Endothelial cell of umbilical vein (primary cell): ENCODE results near the gene ADAMTS17. TPM values are rescaled to one million over a fixed set of nuclear protein-coding genes. Genes with fewer than 3 reads are reported as not detected.

Source experiments
- BruUV-seq: library from RNA; stranded (reverse); fragments of 400-500 nt; replicated peaks from 2 replicates; lab custom pipeline; 2021; lab: Mats Ljungman, UMichigan
- CTCF ChIA-PET: fragments of 300-600, 350-600 bp; sonication (Branson Sonifier 250); formaldehyde crosslinking; loops from one replicate; lab custom pipeline; 2021; ENCODE audit warnings: antibody characterized with exemption, inconsistent platforms; lab: Charles Lee
- POLR2A ChIA-PET: fragments of 300-600, 350-600 bp; sonication (Branson Sonifier 250); formaldehyde crosslinking; loops from one replicate; lab custom pipeline; 2021; ENCODE audit warnings: antibody characterized with exemption, inconsistent platforms; lab: Charles Lee
- DNase-seq: peaks from one replicate; pipeline ENCODE4 v3.0.0-alpha.2; 2011; ENCODE audit warnings: low read depth, low spot score
- FAIRE-seq: peaks from 2 replicates; lab custom pipeline; 2011; peaks lifted over from hg19 to GRCh38; lab: Jason Lieb, UNC
- H2AFZ ChIP-seq: 2 replicates; pipeline ENCODE4 v1.6.0; 2012; ENCODE audit warnings: low read depth, low read length, control low read depth, inconsistent platforms
- H3K27ac ChIP-seq: 2 replicates; pipeline ENCODE4 v1.5.1; 2011; ENCODE audit warnings: low read depth, mild to moderate bottlenecking, control low read depth, low read length, moderate library complexity; ENCODE audit not compliant: insufficient read depth
- H3K27me3 ChIP-seq, 2 experiments: 2 replicates each; pipeline versions ENCODE4 v1.6.0 to v1.6.1; 2011; ENCODE audit warnings: low read length in 2 of 2, mixed read lengths in 1 of 2; ENCODE audit not compliant: control insufficient read depth in 2 of 2, insufficient read depth in 2 of 2
- H3K36me3 ChIP-seq, 2 experiments: 2 replicates in 1 of 2; 3 replicates in 1 of 2; pipeline ENCODE4 v1.5.1; 2011; ENCODE audit warnings: low read length in 2 of 2, mild to moderate bottlenecking in 1 of 2, moderate library complexity in 1 of 2; ENCODE audit not compliant: control insufficient read depth in 2 of 2, insufficient read depth in 2 of 2; ENCODE audit errors: extremely low read depth in 1 of 2
- H3K4me1 ChIP-seq: 3 replicates; pipeline ENCODE4 v1.5.1; 2011; ENCODE audit warnings: mild to moderate bottlenecking, low read length; ENCODE audit not compliant: control insufficient read depth, insufficient read depth; ENCODE audit errors: extremely low read depth
- H3K4me2 ChIP-seq: 2 replicates; pipeline ENCODE4 v1.6.1; 2011; ENCODE audit warnings: low read length, control low read depth, mixed read lengths; ENCODE audit not compliant: insufficient read depth
- H3K4me3 ChIP-seq, 3 experiments: fragments of 200-600 bp in 1 of 3; sonication (generic), shearing (Covaris generic) in 1 of 3; replicated peaks in 1 of 3; 2 replicates each; pipeline ENCODE4 v1.5.1; 2011 to 2016; ENCODE audit warnings: control low read depth in 3 of 3, low read length in 3 of 3, mild to moderate bottlenecking in 2 of 3, inconsistent platforms in 1 of 3, low read depth in 1 of 3, moderate library complexity in 1 of 3; ENCODE audit not compliant: insufficient read depth in 1 of 3
- H3K79me2 ChIP-seq: 2 replicates; pipeline ENCODE4 v1.6.0; 2012; ENCODE audit warnings: low read length, inconsistent platforms; ENCODE audit not compliant: control insufficient read depth, insufficient read depth
- H3K9ac ChIP-seq: replicated peaks from 2 replicates; pipeline ENCODE3; 2011; ENCODE audit warnings: low read length, control low read depth; ENCODE audit not compliant: insufficient read depth; ENCODE audit errors: extremely low read depth
- H3K9me1 ChIP-seq: replicated peaks from 3 replicates; pipeline ENCODE4 v1.6.0; 2011; ENCODE audit warnings: mild to moderate bottlenecking, low read length; ENCODE audit not compliant: control insufficient read depth, insufficient read depth; ENCODE audit errors: extremely low read depth
- H3K9me3 ChIP-seq: replicated peaks from 2 replicates; pipeline ENCODE4 v1.5.1; 2012; ENCODE audit warnings: low read length, inconsistent platforms; ENCODE audit not compliant: control insufficient read depth, insufficient read depth
- H4K20me1 ChIP-seq: replicated peaks from 2 replicates; pipeline ENCODE3; 2011; ENCODE audit warnings: mild to moderate bottlenecking, low read length; ENCODE audit not compliant: control insufficient read depth, insufficient read depth; ENCODE audit errors: extremely low read depth
- EZH2 ChIP-seq: IDR thresholded peaks from 2 replicates; pipeline ENCODE4 v1.6.1; 2012; ENCODE audit warnings: borderline replicate concordance, low read depth, mild to moderate bottlenecking, moderate library complexity, low read length, inconsistent platforms; ENCODE audit not compliant: severe bottlenecking
- FOS ChIP-seq: IDR thresholded peaks from 2 replicates; pipeline ENCODE4 v1.6.1; 2011; ENCODE audit warnings: mild to moderate bottlenecking, low read length, moderate library complexity, borderline replicate concordance; ENCODE audit not compliant: insufficient read depth
- GATA2 ChIP-seq: IDR thresholded peaks from 2 replicates; pipeline ENCODE4 v1.7.0; 2011; ENCODE audit warnings: low read depth, mild to moderate bottlenecking, moderate library complexity, mixed read lengths, low read length; ENCODE audit not compliant: insufficient read length, insufficient read depth
- MAX ChIP-seq: IDR thresholded peaks from 2 replicates; pipeline ENCODE4 v1.6.1; 2011; ENCODE audit not compliant: insufficient read depth, insufficient read length
- MYC ChIP-seq: IDR thresholded peaks from one replicate; pipeline ENCODE4 v1.6.1; 2011; ENCODE audit warnings: mild to moderate bottlenecking, low read depth, low read length
- POLR2A ChIP-seq: IDR thresholded peaks from 2 replicates; pipeline ENCODE4 v1.6.1; 2012; ENCODE audit warnings: low read depth, mild to moderate bottlenecking, control low read depth, low read length
- POLR2AphosphoS5 ChIP-seq: IDR thresholded peaks from 2 replicates; pipeline ENCODE4 v1.6.1; 2012; ENCODE audit warnings: low read depth, mild to moderate bottlenecking, control low read depth, low read length, moderate library complexity; ENCODE audit not compliant: insufficient read depth
- dilution Hi-C: fragments of 300-500 bp; cut with MboI; formaldehyde crosslinking; loops from one replicate; pipeline ENCODE4 v1.15.0; 2019; ENCODE audit warnings: low sequenced_read_pairs; ENCODE audit not compliant: extremely low pct_ligation_motif_present
- intact Hi-C: fragments of 100-400 bp; cut with micrococcal nuclease; formaldehyde crosslinking; loops from one replicate; pipeline ENCODE4 v1.10.0; 2022
- polyA plus RNA-seq, 4 experiments: library from polyadenylated mRNA; depleted of rRNA in 3 of 4; stranded (reverse) in 3 of 4; unstranded in 1 of 4; fragments of >200 nt; gene quantifications; 2 replicates each; pipeline versions ENCODE4 v1.2.1 to v1.2.3, GENCODE V29; 2011 to 2012; ENCODE audit warnings: missing spikeins in 1 of 4
- total RNA-seq: library from RNA; stranded (reverse); gene quantifications from 2 replicates; pipeline ENCODE4 v1.2.3, GENCODE V29; 2021
- TF ChIP-seq, protein P1 (sequence below), 2 donors: IDR thresholded peaks; 1 replicate in 1 of 2; 2 replicates in 1 of 2; pipeline ENCODE4 v1.5.1; 2011; ENCODE audit warnings: low read length in 2 of 2, mild to moderate bottlenecking in 2 of 2, moderate library complexity in 2 of 2, control low read depth in 1 of 2, inconsistent platforms in 1 of 2, low read depth in 1 of 2; ENCODE audit not compliant: insufficient read depth in 1 of 2; ENCODE audit errors: extremely low read depth in 1 of 2

ADAMTS17 gene
- total and polyA plus RNA-seq, 2 donors (not counting 3 experiments of a cell fraction or from before 2014, with no cell fraction given): 0.12 TPM; not detected in 1

DNA sequence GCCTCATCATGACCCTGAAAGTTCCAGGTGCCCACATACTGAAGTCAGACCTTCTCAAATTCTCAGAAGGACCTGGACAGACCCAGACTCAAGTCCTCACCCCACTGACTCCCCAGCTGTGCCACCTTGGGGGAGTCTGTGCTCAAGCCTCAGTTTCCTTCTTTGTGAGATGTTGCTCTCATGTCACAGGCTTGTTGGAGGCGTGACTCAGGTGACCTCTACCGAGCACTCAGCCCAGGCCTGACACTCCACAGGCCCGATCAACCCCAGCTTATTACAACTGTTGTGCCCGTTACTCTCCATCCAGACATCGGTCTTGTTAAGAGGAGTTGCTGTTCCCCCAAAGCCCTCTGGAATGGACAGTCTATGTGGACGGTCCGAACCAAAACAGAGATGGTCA, 332.4 kb downstream of the ADAMTS17 start:
- POLR2A ChIA-PET: no interaction called here
- no peak for DNase-seq
- H3K4me3 ChIP-seq: no peak overlapping the region
- no peak overlapping the region for H3K9ac ChIP-seq
- no peak overlapping the region for H2AFZ ChIP-seq
- no peaks in the 10 kb centered on the region for H3K4me1 ChIP-seq
- no TSS peak for BruUV-seq
- no peaks in the 10 kb centered on the region for H3K27me3 ChIP-seq
- intact Hi-C loops: no loop called here
- TF ChIP-seq MAX: no peak
- TF ChIP-seq POLR2AphosphoS5: no peak
- TF ChIP-seq FOS: no peak
- TF ChIP-seq POLR2A: no peak
- TF ChIP-seq, protein P1, sequence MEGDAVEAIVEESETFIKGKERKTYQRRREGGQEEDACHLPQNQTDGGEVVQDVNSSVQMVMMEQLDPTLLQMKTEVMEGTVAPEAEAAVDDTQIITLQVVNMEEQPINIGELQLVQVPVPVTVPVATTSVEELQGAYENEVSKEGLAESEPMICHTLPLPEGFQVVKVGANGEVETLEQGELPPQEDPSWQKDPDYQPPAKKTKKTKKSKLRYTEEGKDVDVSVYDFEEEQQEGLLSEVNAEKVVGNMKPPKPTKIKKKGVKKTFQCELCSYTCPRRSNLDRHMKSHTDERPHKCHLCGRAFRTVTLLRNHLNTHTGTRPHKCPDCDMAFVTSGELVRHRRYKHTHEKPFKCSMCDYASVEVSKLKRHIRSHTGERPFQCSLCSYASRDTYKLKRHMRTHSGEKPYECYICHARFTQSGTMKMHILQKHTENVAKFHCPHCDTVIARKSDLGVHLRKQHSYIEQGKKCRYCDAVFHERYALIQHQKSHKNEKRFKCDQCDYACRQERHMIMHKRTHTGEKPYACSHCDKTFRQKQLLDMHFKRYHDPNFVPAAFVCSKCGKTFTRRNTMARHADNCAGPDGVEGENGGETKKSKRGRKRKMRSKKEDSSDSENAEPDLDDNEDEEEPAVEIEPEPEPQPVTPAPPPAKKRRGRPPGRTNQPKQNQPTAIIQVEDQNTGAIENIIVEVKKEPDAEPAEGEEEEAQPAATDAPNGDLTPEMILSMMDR (IDR thresholded peaks at IDR 0.05; ENCODE audit: extremely low read depth in 1 of 2, insufficient read depth in 1 of 2, low read depth in 1 of 2, low read length in 2 of 2): no peak
- no peak for TF ChIP-seq GATA2
- no peak for TF ChIP-seq EZH2
- no peak for TF ChIP-seq MYC
- H3K27ac ChIP-seq: no peak overlapping the region
- H3K9me1 ChIP-seq: no peaks in the 10 kb centered on the region
- H3K4me2 ChIP-seq: no peak overlapping the region
- H4K20me1 ChIP-seq: no peaks in the 10 kb centered on the region
- peaks cover 2% of the 10 kb centered on the region for H3K9me3 ChIP-seq
- CTCF ChIA-PET: no interaction called here
- H3K79me2 ChIP-seq: no peaks in the 10 kb centered on the region
- FAIRE-seq: no peak
- H3K36me3 ChIP-seq: no peaks in the 10 kb centered on the region
- dilution Hi-C loops: no loop called here
